GM23338 (cell line): ENCODE results near the gene CDC14B.

Source experiments
- EZH2 ChIP-seq: fragments of 200-600 bp; sonication (generic); IDR thresholded peaks from one replicate; pipeline ENCODE4 v1.8.0; 2017; ENCODE audit warnings: antibody characterized with exemption, mild to moderate bottlenecking, low read depth; ENCODE audit not compliant: unreplicated experiment
- EZH2phosphoT487 ChIP-seq: fragments of 200-600 bp; sonication (generic); IDR thresholded peaks from one replicate; pipeline ENCODE4 v1.8.1; 2018; ENCODE audit warnings: antibody characterized with exemption; ENCODE audit not compliant: unreplicated experiment
- JUNB ChIP-seq: IDR thresholded peaks from one replicate; pipeline ENCODE4 v1.6.1; 2016; ENCODE audit warnings: antibody characterized with exemption; ENCODE audit not compliant: unreplicated experiment
- NANOG ChIP-seq: IDR thresholded peaks from 2 replicates; pipeline ENCODE4 v1.6.1; 2016; ENCODE audit warnings: antibody characterized with exemption, borderline replicate concordance
- POLR2AphosphoS5 ChIP-seq: IDR thresholded peaks from 2 replicates; pipeline ENCODE4 v1.6.1; 2016; ENCODE audit warnings: antibody characterized with exemption, low read depth
- ZNF114 ChIP-seq: fragments of 250-450 bp; sonication (Bioruptor Pico); IDR thresholded peaks from 2 replicates; pipeline ENCODE4 v1.5.0; 2020; ENCODE audit warnings: mild to moderate bottlenecking, moderate library complexity
- TF ChIP-seq, protein P1 (sequence below), 2 experiments: fragments of 200-600 bp in 1 of 2; sonication (generic) in 1 of 2; conservative IDR thresholded peaks; 2 replicates each; pipeline versions ENCODE4 v1.5.1 to v1.6.1; 2016 to 2017; ENCODE audit warnings: antibody characterized with exemption in 2 of 2, low read depth in 2 of 2, mild to moderate bottlenecking in 2 of 2, moderate library complexity in 1 of 2
- TF ChIP-seq, protein P2 (sequence below): IDR thresholded peaks from one replicate; pipeline ENCODE4 v1.6.1; 2018; ENCODE audit warnings: antibody characterized with exemption; ENCODE audit not compliant: unreplicated experiment
- TF ChIP-seq, protein P3 (sequence below): IDR thresholded peaks from 2 replicates; pipeline ENCODE4 v1.6.1; 2016; ENCODE audit warnings: antibody characterized with exemption

DNA sequence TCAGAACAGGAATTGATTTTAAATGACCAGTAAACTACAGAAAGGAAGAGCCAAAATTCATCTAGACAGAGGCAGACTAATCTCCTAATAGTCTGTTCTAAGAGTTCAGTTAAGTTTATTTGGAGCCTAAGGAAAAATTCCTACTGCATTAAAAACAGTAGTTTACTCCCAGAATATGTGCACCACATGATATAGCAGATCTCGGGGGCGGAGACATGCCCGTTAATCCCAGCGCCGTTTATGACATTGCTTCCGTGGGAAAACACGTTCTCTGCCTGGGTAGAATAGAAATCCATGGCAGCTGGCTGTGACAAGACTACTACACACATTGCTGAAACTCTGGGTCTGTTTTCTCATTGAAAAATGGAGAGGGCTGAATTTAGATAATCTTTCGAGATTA, 158.3 kb downstream of the CDC14B start:
- TF ChIP-seq, protein P1, sequence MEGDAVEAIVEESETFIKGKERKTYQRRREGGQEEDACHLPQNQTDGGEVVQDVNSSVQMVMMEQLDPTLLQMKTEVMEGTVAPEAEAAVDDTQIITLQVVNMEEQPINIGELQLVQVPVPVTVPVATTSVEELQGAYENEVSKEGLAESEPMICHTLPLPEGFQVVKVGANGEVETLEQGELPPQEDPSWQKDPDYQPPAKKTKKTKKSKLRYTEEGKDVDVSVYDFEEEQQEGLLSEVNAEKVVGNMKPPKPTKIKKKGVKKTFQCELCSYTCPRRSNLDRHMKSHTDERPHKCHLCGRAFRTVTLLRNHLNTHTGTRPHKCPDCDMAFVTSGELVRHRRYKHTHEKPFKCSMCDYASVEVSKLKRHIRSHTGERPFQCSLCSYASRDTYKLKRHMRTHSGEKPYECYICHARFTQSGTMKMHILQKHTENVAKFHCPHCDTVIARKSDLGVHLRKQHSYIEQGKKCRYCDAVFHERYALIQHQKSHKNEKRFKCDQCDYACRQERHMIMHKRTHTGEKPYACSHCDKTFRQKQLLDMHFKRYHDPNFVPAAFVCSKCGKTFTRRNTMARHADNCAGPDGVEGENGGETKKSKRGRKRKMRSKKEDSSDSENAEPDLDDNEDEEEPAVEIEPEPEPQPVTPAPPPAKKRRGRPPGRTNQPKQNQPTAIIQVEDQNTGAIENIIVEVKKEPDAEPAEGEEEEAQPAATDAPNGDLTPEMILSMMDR (conservative IDR thresholded peaks at IDR 0.05; ENCODE audit: low read depth in 2 of 2) = no peak
- TF ChIP-seq EZH2 (no peak), POLR2AphosphoS5 (no peak), JUNB (no peak), EZH2phosphoT487 (no peak), ZNF114 (CRISPR knock-in tag) (no peak), NANOG (no peak)
- TF ChIP-seq, protein P2, sequence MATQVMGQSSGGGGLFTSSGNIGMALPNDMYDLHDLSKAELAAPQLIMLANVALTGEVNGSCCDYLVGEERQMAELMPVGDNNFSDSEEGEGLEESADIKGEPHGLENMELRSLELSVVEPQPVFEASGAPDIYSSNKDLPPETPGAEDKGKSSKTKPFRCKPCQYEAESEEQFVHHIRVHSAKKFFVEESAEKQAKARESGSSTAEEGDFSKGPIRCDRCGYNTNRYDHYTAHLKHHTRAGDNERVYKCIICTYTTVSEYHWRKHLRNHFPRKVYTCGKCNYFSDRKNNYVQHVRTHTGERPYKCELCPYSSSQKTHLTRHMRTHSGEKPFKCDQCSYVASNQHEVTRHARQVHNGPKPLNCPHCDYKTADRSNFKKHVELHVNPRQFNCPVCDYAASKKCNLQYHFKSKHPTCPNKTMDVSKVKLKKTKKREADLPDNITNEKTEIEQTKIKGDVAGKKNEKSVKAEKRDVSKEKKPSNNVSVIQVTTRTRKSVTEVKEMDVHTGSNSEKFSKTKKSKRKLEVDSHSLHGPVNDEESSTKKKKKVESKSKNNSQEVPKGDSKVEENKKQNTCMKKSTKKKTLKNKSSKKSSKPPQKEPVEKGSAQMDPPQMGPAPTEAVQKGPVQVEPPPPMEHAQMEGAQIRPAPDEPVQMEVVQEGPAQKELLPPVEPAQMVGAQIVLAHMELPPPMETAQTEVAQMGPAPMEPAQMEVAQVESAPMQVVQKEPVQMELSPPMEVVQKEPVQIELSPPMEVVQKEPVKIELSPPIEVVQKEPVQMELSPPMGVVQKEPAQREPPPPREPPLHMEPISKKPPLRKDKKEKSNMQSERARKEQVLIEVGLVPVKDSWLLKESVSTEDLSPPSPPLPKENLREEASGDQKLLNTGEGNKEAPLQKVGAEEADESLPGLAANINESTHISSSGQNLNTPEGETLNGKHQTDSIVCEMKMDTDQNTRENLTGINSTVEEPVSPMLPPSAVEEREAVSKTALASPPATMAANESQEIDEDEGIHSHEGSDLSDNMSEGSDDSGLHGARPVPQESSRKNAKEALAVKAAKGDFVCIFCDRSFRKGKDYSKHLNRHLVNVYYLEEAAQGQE = no peak
- TF ChIP-seq, protein P3, sequence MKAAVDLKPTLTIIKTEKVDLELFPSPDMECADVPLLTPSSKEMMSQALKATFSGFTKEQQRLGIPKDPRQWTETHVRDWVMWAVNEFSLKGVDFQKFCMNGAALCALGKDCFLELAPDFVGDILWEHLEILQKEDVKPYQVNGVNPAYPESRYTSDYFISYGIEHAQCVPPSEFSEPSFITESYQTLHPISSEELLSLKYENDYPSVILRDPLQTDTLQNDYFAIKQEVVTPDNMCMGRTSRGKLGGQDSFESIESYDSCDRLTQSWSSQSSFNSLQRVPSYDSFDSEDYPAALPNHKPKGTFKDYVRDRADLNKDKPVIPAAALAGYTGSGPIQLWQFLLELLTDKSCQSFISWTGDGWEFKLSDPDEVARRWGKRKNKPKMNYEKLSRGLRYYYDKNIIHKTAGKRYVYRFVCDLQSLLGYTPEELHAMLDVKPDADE = no peak
